Skeletal muscle cell (primary cell): ENCODE measurements around the gene AQP5.

Experiments
- DNase-seq: peaks from one replicate; pipeline ENCODE4 v3.0.0-alpha.2; 2010; ENCODE audit warnings: low read depth
- H3K4me3 ChIP-seq: 2 replicates; pipeline ENCODE4 v1.5.1; 2011; ENCODE audit warnings: low read depth, mild to moderate bottlenecking, control low read depth, low read length, moderate library complexity

AQP5 gene

GRCh38 chr12:49930515-49931288 is 31.0 kb upstream of the AQP5 start:
- H3K4me3 ChIP-seq = no peak overlapping the region
- peak; percentile 30 for DNase-seq

- H3K4me3 ChIP-seq = no peak overlapping the region
- no peak for DNase-seq
Measured at GRCh38 chr12:49932023-49932422, 29.6 kb upstream of the AQP5 start.

GRCh38 chr12:49932533-49933130 is 29.0 kb upstream of the AQP5 start:
- no peak for DNase-seq
- no peak overlapping the region for H3K4me3 ChIP-seq

- DNase-seq = no peak
- no peak overlapping the region for H3K4me3 ChIP-seq
Measured at GRCh38 chr12:49933796-49934195, 27.9 kb upstream of the AQP5 start.

- no peak overlapping the region for H3K4me3 ChIP-seq
- no peak for DNase-seq
Measured at GRCh38 chr12:49934505-49934904, 27.2 kb upstream of the AQP5 start.

GRCh38 chr12:49936925-49937324 is 24.7 kb upstream of the AQP5 start:
- no peak for DNase-seq
- no peak overlapping the region for H3K4me3 ChIP-seq

- DNase-seq = no peak
- no peak overlapping the region for H3K4me3 ChIP-seq
Measured at GRCh38 chr12:49937639-49938300, 23.9 kb upstream of the AQP5 start.

- no peak for DNase-seq
- H3K4me3 ChIP-seq = no peak overlapping the region
Measured at GRCh38 chr12:49939307-49939706, 22.4 kb upstream of the AQP5 start.

GRCh38 chr12:49939707-49940106 is 22.0 kb upstream of the AQP5 start:
- no peak for DNase-seq
- no peak overlapping the region for H3K4me3 ChIP-seq

GRCh38 chr12:49941556-49942511 is 19.8 kb upstream of the AQP5 start:
- no peak for DNase-seq
- H3K4me3 ChIP-seq = no peak overlapping the region

GRCh38 chr12:49942512-49942893 is 19.2 kb upstream of the AQP5 start:
- no peak overlapping the region for H3K4me3 ChIP-seq

GRCh38 chr12:49942921-49943624 is 18.6 kb upstream of the AQP5 start:
- DNase-seq = no peak
- H3K4me3 ChIP-seq = no peak overlapping the region

More at GRCh38 chr12:49942512-49942893, 19.2 kb upstream of the AQP5 start:
- no peak for DNase-seq

GRCh38 chr12:49943625-49943960 is 18.1 kb upstream of the AQP5 start:
- DNase-seq = no peak
- H3K4me3 ChIP-seq = no peak overlapping the region

- DNase-seq = no peak
- no peak overlapping the region for H3K4me3 ChIP-seq
Measured at GRCh38 chr12:49944046-49944445, 17.6 kb upstream of the AQP5 start.

- DNase-seq = no peak
- H3K4me3 ChIP-seq = no peak overlapping the region
Measured at GRCh38 chr12:49944718-49945117, 17.0 kb upstream of the AQP5 start.

- H3K4me3 ChIP-seq = no peak overlapping the region
- peak; percentile 34 for DNase-seq
Measured at GRCh38 chr12:49945394-49946080, 16.1 kb upstream of the AQP5 start.

GRCh38 chr12:49946086-49946485 is 15.6 kb upstream of the AQP5 start:
- no peak for DNase-seq
- no peak overlapping the region for H3K4me3 ChIP-seq

- no peak overlapping the region for H3K4me3 ChIP-seq
- DNase-seq = no peak
Measured at GRCh38 chr12:49946497-49946896, 15.2 kb upstream of the AQP5 start.
